ENCODE results near the gene S100A14.
A peak's percentile ranks its signal among the peaks of the same experiment; 100 is the strongest.
"Not testable (repeated sequence)": the region's sequence is repeated elsewhere in the genome, so short reads cannot be mapped to it uniquely, and the experiment has no call there.

The S100A14 gene

GRCh38 chr1:153614906-153615305, 1.2 kb downstream of the S100A14 start:
- DNase-seq (no peak), ATAC-seq (no peak)

GRCh38 chr1:153614189-153614900, 1.8 kb downstream of the S100A14 start:
- no peak for DNase-seq
- ATAC-seq, result no peak

GRCh38 chr1:153613406-153613805, 2.7 kb downstream of the S100A14 start:
- ATAC-seq, result no peak
- DNase-seq, result no peak

GRCh38 chr1:153612755-153613331, 3.3 kb downstream of the S100A14 start, which contains the start of gene S100A16:
Gene S100A16, minus strand, starts transcription at chr1:153613137. Its CDS starts 4,986 bp downstream, at chr1:153608151.
- ATAC-seq (no peak), DNase-seq (no peak)

GRCh38 chr1:153612111-153612754, 3.9 kb downstream of the S100A14 start:
- no peak for ATAC-seq
- DNase-seq, result no peak

- no peak for DNase-seq
- ATAC-seq, result no peak
These were observed 4.8 kb downstream of the S100A14 start for GRCh38 chr1:153611356-153611755.

GRCh38 chr1:153610811-153611301, 5.3 kb downstream of the S100A14 start:
- DNase-seq (no peak), ATAC-seq (no peak)

- DNase-seq (no peak), ATAC-seq (no peak)
These were observed 5.8 kb downstream of the S100A14 start for GRCh38 chr1:153610334-153610733.

- ATAC-seq (no peak), DNase-seq (no peak)
These were observed 6.6 kb downstream of the S100A14 start for GRCh38 chr1:153609585-153609907.

GRCh38 chr1:153608742-153609584, 7.2 kb downstream of the S100A14 start:
- ATAC-seq (no peak), DNase-seq (no peak)

GRCh38 chr1:153608089-153608682, 7.9 kb downstream of the S100A14 start:
- ATAC-seq, result no peak
- no peak for DNase-seq

- no peak for ATAC-seq
- DNase-seq, result no peak
These were observed 8.7 kb downstream of the S100A14 start for GRCh38 chr1:153607381-153607780.

- DNase-seq (no peak), ATAC-seq (no peak)
These were observed 9.9 kb downstream of the S100A14 start for GRCh38 chr1:153606194-153606593.

- ATAC-seq (no peak), DNase-seq (no peak)
These were observed 13.4 kb downstream of the S100A14 start for GRCh38 chr1:153602749-153603148.

- DNase-seq (no peak), ATAC-seq (no peak)
These were observed 16.3 kb downstream of the S100A14 start for GRCh38 chr1:153599847-153600246.

GRCh38 chr1:153598309-153599172, 17.6 kb downstream of the S100A14 start:
- DNase-seq, result peak; percentile 22
- peak; percentile 83 for ATAC-seq

GRCh38 chr1:153597206-153597605, 18.9 kb downstream of the S100A14 start:
- peak; percentile 90 for ATAC-seq
- DNase-seq, result no peak

- ATAC-seq (no peak), DNase-seq (no peak)
These were observed 23.4 kb downstream of the S100A14 start for GRCh38 chr1:153592748-153593147.

- DNase-seq, result no peak
- ATAC-seq, result no peak
These were observed 27.6 kb downstream of the S100A14 start for GRCh38 chr1:153588482-153588881.

GRCh38 chr1:153588033-153588432, 28.1 kb downstream of the S100A14 start:
- not testable (repeated sequence) for ATAC-seq, DNase-seq

GRCh38 chr1:153587314-153587713, 28.8 kb downstream of the S100A14 start:
- ATAC-seq (no peak), DNase-seq (no peak)
